Measurements from ENCODE around the gene DAPL1.

DAPL1 gene

DNA sequence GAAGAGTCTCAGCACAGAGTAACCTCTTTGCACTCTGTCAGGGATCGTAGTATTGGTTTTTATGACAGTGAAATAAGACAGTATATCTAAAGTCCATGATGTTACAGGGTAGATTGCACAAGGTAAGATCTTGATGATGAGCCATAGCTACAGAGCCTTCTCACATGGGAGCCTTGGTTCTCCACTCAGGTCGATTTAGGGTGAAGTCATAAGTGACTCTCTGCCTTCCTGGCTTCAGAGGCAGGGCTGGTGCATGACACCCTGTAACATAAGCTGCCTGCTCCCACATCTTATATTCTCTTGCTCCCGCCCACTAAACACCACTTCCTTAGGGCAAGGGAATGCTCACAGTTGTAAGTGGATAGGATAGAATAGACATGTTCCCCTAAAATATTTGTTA, 13.3 kb downstream of the DAPL1 start:
- no peaks in the 10 kb centered on the region for H3K9me3 ChIP-seq (ENCODE audit: insufficient read depth, low read length)
- H3K27me3 ChIP-seq (ENCODE audit: low read depth, low read length): peaks cover 18% of the 10 kb centered on the region

DNA sequence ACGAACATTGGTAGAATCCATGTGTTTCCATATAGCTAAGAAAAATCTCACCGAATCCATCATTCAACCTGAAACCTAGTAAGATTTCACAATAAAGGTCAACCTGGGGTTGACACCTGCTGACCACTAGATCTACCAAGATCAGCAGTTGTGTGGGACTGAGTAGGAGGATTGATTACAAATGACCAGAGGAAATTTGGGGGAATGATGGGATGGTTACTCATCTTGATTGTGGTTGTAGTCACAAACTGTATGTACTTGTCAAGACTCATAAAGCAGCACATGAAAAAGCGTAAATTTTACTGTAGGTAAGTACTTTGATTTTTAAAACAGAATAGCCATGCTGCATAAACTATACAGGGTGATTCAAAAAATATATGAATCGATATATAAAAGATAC, 14.7 kb downstream of the DAPL1 start:
- H3K4me1 ChIP-seq (ENCODE audit: low read length): no peaks in the 10 kb centered on the region
- no peaks in the 10 kb centered on the region for H3K9me3 ChIP-seq (ENCODE audit: insufficient read depth, low read length)
- TF ChIP-seq EZH2phosphoT487 (IDR thresholded peaks at IDR 0.05; ENCODE audit: low read depth) (no peak), CTCF (IDR thresholded peaks at IDR 0.05; ENCODE audit: low read depth, low read length) (no peak)
- H3K36me3 ChIP-seq (replicated peaks; ENCODE audit: low read depth, low read length): no peaks in the 10 kb centered on the region
- no peaks in the 10 kb centered on the region for H4K20me1 ChIP-seq (ENCODE audit: insufficient read depth, low read length)
- H2AFZ ChIP-seq (ENCODE audit: low read depth, low read length): no peak overlapping the region
- no peak overlapping the region for H3K4me3 ChIP-seq (ENCODE audit: low read length)
- H3K27me3 ChIP-seq (ENCODE audit: low read depth, low read length): peaks cover 18% of the 10 kb centered on the region
- no peaks in the 10 kb centered on the region for H3K79me2 ChIP-seq (ENCODE audit: low read length)
- H3K9ac ChIP-seq (ENCODE audit: low read length): no peak overlapping the region
- no peak overlapping the region for H3K4me2 ChIP-seq (ENCODE audit: low read length)
- H3K27ac ChIP-seq (ENCODE audit: low read length): no peak overlapping the region

More for the DNA sequence above, 13.3 kb downstream of the DAPL1 start:
- H3K4me2 ChIP-seq (ENCODE audit: low read length): no peak overlapping the region
- no peak overlapping the region for H2AFZ ChIP-seq (ENCODE audit: low read depth, low read length)
- H3K4me1 ChIP-seq (ENCODE audit: low read length): no peaks in the 10 kb centered on the region
- no peak overlapping the region for H3K4me3 ChIP-seq (ENCODE audit: low read length)
- H3K36me3 ChIP-seq (replicated peaks; ENCODE audit: low read depth, low read length): no peaks in the 10 kb centered on the region
- H4K20me1 ChIP-seq (ENCODE audit: insufficient read depth, low read length): no peaks in the 10 kb centered on the region
- no peak overlapping the region for H3K9ac ChIP-seq (ENCODE audit: low read length)
- H3K79me2 ChIP-seq (ENCODE audit: low read length): no peaks in the 10 kb centered on the region
- no peak overlapping the region for H3K27ac ChIP-seq (ENCODE audit: low read length)
- TF ChIP-seq EZH2phosphoT487 (IDR thresholded peaks at IDR 0.05; ENCODE audit: low read depth) (no peak), CTCF (IDR thresholded peaks at IDR 0.05; ENCODE audit: low read depth, low read length) (no peak)

DNA sequence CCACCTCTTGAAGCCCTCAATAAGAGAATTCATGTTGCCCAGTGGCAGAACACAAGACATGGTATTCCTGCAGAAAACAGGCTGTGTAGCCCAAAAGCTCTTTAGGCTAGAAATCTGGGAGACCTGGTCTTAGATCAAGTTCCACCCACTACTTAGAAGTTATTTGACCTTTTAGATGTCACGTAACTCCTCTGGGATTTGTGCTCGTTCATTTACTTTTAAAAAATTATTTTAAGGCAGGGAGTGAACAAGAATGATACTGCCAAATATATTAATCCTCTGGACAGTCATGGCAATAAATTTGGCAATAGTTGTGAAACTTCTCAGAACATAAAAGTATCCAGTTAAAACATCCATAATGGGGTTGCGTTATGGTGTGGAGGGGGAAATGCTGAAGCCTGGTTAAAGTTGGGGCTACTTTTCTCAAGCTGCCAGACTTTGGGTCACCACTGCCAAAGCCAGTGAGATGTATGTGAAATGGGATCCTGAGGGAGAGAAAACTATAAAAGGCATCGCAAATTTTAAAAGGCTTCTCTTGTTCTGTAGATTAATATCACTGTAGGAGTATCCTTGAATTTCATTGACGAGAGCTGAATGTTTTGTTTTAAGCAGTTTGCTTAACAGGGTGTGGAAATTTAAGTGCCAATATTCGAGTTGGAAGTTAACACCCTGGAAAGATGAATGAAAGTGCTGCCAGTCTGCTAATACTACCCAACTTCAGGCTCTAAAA, 15.8 kb downstream of the DAPL1 start:
- TF ChIP-seq CTCF (IDR thresholded peaks at IDR 0.05; ENCODE audit: low read depth, low read length) (no peak), EZH2phosphoT487 (IDR thresholded peaks at IDR 0.05; ENCODE audit: low read depth) (no peak)
- Histone ChIP-seq H2AFZ (ENCODE audit: low read depth, low read length) (no peak overlapping the region), H3K9ac (ENCODE audit: low read length) (no peak overlapping the region), H3K4me1 (ENCODE audit: low read length) (no peaks in the 10 kb centered on the region), H3K4me2 (ENCODE audit: low read length) (no peak overlapping the region), H3K36me3 (replicated peaks; ENCODE audit: low read depth, low read length) (no peaks in the 10 kb centered on the region), H3K4me3 (ENCODE audit: low read length) (no peak overlapping the region), H3K9me3 (ENCODE audit: insufficient read depth, low read length) (no peaks in the 10 kb centered on the region), H3K27me3 (ENCODE audit: low read depth, low read length) (peaks cover 18% of the 10 kb centered on the region), H3K27ac (ENCODE audit: low read length) (no peak overlapping the region), H4K20me1 (ENCODE audit: insufficient read depth, low read length) (no peaks in the 10 kb centered on the region), H3K79me2 (ENCODE audit: low read length) (no peaks in the 10 kb centered on the region)

DNA sequence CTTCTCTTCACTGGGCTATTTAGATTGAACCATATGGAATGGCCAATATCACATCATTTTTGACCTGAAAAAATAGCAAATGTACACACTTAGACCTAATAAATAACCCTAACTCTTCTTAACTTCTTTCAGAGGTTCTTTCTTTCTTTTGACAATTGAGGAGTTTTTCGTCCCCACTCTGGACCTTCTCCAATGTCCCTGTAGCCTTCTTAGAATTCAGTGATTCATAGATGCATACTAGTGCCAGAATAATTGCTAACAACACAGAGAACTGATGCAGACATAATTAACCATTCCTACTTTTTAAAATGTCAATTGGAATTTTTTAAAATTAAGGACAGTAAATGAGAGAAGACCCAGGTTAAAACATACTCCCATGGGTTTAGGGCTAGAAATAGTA, 20.0 kb downstream of the DAPL1 start:
- no peak for TF ChIP-seq CTCF (IDR thresholded peaks at IDR 0.05; ENCODE audit: low read depth, low read length)
- TF ChIP-seq EZH2phosphoT487 (IDR thresholded peaks at IDR 0.05; ENCODE audit: low read depth): no peak
- no peak overlapping the region for H3K4me2 ChIP-seq (ENCODE audit: low read length)
- peaks cover 18% of the 10 kb centered on the region for H3K27me3 ChIP-seq (ENCODE audit: low read depth, low read length)
- no peaks in the 10 kb centered on the region for H3K4me1 ChIP-seq (ENCODE audit: low read length)
- H2AFZ ChIP-seq (ENCODE audit: low read depth, low read length): no peak overlapping the region
- no peaks in the 10 kb centered on the region for H3K79me2 ChIP-seq (ENCODE audit: low read length)
- H3K4me3 ChIP-seq (ENCODE audit: low read length): no peak overlapping the region
- no peak overlapping the region for H3K9ac ChIP-seq (ENCODE audit: low read length)
- no peaks in the 10 kb centered on the region for H3K36me3 ChIP-seq (replicated peaks; ENCODE audit: low read depth, low read length)
- no peak overlapping the region for H3K27ac ChIP-seq (ENCODE audit: low read length)
- no peaks in the 10 kb centered on the region for H3K9me3 ChIP-seq (ENCODE audit: insufficient read depth, low read length)
- H4K20me1 ChIP-seq (ENCODE audit: insufficient read depth, low read length): no peaks in the 10 kb centered on the region

Measured in OCI-LY3 (cell line).